ENCODE data around the gene KIRREL3. TPM values are rescaled to one million over a fixed set of nuclear protein-coding genes. Genes with fewer than 3 reads are reported as not detected.

KIRREL3 gene
- total and polyA plus RNA-seq, 2 of the 8 experiments (the other 6 are each of a cell fraction or from before 2014, with no cell fraction given) = 0.29 to 0.32 TPM

DNA sequence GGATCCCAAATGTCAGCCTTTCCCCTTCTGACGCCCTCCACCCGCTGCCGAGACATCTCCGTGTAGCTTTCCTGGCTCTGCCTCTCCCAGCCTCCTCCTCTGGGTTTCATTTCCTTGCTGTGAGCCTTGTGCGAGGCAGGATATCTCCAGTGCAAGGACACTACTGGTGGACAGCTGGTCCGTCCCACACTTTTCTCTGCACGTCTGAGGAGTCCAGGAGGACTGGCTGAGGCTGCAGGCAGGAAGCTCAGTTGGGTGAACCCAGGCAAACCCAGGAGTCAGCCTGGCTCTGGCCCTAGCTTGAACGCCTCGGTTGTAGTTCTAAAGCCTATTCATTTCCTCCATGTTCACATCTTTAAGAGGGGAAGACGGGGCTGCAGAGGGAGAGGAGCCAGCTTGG lies 499.6 kb downstream of the KIRREL3 start:
- Histone ChIP-seq H4K91ac (replicated peaks; ENCODE audit: insufficient read length, low read length) (peak overlapping the region; percentile 32), H3K27me3 (replicated peaks in 1 of 4; ENCODE audit: control insufficient read depth in 3 of 4, extremely low read depth in 1 of 4, insufficient read depth in 3 of 4, low read length in 3 of 4) (no peaks in the 10 kb centered on the region), H2AFZ (ENCODE audit: low read length) (no peak overlapping the region), H3K23ac (ENCODE audit: insufficient read length) (no peak overlapping the region), H3K14ac (ENCODE audit: insufficient read length) (no peak overlapping the region), H2BK12ac (ENCODE audit: low read depth, low read length) (0 out of 2 replicates have a peak overlapping the region, but pooled peaks have one; percentile 33), H3K18ac (ENCODE audit: extremely low read depth, low read length) (no peak overlapping the region; the same call in 1 of the 2 replicates), H2BK120ac (replicated peaks; ENCODE audit: low read depth, low read length) (no peak overlapping the region), H3K4me2 (ENCODE audit: insufficient read depth in 1 of 2, low read depth in 2 of 2, low read length in 2 of 2) (no peak overlapping the region; a peak in 1 of 4 replicates), H2BK20ac (ENCODE audit: low read length) (no peak overlapping the region), H4K5ac (ENCODE audit: insufficient read length, low read depth, low read length) (no peak overlapping the region), H3K36me3 (ENCODE audit: control insufficient read depth in 2 of 4, insufficient read depth in 4 of 4, low read length in 3 of 4) (no peaks in the 10 kb centered on the region), H4K20me1 (replicated peaks in 1 of 2; ENCODE audit: control insufficient read depth in 1 of 2, insufficient read depth in 2 of 2, low read length in 2 of 2) (no peaks in the 10 kb centered on the region), H2BK5ac (ENCODE audit: low read depth, low read length) (no peak overlapping the region; the same call in 1 of the 2 replicates), H3K4me3 (ENCODE audit: extremely low read depth in 1 of 4, insufficient read depth in 2 of 4, low read depth in 3 of 4, low read length in 4 of 4) (no peak overlapping the region), H3K56ac (replicated peaks; ENCODE audit: insufficient read length, low read depth, low read length) (no peak overlapping the region), H3K4me1 (replicated peaks in 1 of 4; ENCODE audit: control insufficient read depth in 3 of 4, insufficient read depth in 4 of 4, low read length in 3 of 4) (peaks cover 2 to 22% (median 6%) of the 10 kb centered on the region in 4 experiments), H3K4ac (replicated peaks; ENCODE audit: insufficient read length, low read depth, low read length) (no peak overlapping the region), H2AK5ac (ENCODE audit: low read depth, low read length) (peak overlapping the region; percentile 91; the same call in 1 of the 2 replicates), H3K27ac (ENCODE audit: low read depth, low read length) (no peak overlapping the region), H2BK15ac (ENCODE audit: low read length) (no peak overlapping the region), H3K79me1 (ENCODE audit: low read depth, low read length) (0 out of 2 replicates have a peak, but pooled peaks cover 3% of the 10 kb centered on the region), H4K8ac (ENCODE audit: extremely low read depth, insufficient read depth, low read length) (no peak overlapping the region), H3K9ac (replicated peaks in 1 of 4; ENCODE audit: extremely low read depth in 1 of 4, low read depth in 3 of 4, low read length in 3 of 4) (no peak overlapping the region), H3K9me3 (ENCODE audit: insufficient read depth in 2 of 2, low read depth in 1 of 2, low read length in 1 of 2) (no peaks in the 10 kb centered on the region), H3K23me2 (ENCODE audit: low read depth, low read length) (no peaks in the 10 kb centered on the region), H3K79me2 (ENCODE audit: control insufficient read depth in 1 of 2, insufficient read depth in 2 of 2, low read length in 2 of 2) (no peaks in the 10 kb centered on the region)
- FAIRE-seq (no peak), DNase-seq (ENCODE audit: low read depth in 1 of 2, low spot score in 2 of 2) (no peak)
- ChIA-PET CTCF (ENCODE audit: partially characterized antibody) (interaction anchor here (0.7 to 2.4 kb wide), 9 partner anchors 11 to 489 kb away, joined by 3 to 8 read pairs (median 3); no protein-coding TSS in a partner anchor), POLR2A (ENCODE audit: partially characterized antibody) (interaction anchor here (0.9 kb wide), 1 partner anchor 17 kb away, joined by 4 read pairs; no protein-coding TSS in a partner anchor)
- WGBS, 2 experiments (ENCODE audit: extremely low coverage in 1 of 2, insufficient coverage in 1 of 2, insufficient read length in 1 of 2, insufficient replicate concordance in 2 of 2, low coverage in 1 of 2, low lambda C conversion rate in 2 of 2, missing lambda C conversion rate in 1 of 2) = 85% methylated on average over 10 of the region's 10 CpGs; no CpG with 5 or more reads in 1 of the 2 experiments
- no peak for TF ChIP-seq NANOG (IDR thresholded peaks at IDR 0.05; ENCODE audit: insufficient read depth, low read depth, low read length, poor library complexity, severe bottlenecking)
- TF ChIP-seq, protein P1, sequence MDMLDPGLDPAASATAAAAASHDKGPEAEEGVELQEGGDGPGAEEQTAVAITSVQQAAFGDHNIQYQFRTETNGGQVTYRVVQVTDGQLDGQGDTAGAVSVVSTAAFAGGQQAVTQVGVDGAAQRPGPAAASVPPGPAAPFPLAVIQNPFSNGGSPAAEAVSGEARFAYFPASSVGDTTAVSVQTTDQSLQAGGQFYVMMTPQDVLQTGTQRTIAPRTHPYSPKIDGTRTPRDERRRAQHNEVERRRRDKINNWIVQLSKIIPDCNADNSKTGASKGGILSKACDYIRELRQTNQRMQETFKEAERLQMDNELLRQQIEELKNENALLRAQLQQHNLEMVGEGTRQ (IDR thresholded peaks at IDR 0.05; ENCODE audit: low read length) = no peak
- TF ChIP-seq POU5F1 (IDR thresholded peaks at IDR 0.05; ENCODE audit: low read depth, low read length) = no peak
- no peak for TF ChIP-seq EZH2 (IDR thresholded peaks at IDR 0.05; ENCODE audit: low read depth, low read length, severe bottlenecking)
- no peak for TF ChIP-seq MAFK (IDR thresholded peaks at IDR 0.05; ENCODE audit: low read depth, low read length)
- TF ChIP-seq, protein P2, sequence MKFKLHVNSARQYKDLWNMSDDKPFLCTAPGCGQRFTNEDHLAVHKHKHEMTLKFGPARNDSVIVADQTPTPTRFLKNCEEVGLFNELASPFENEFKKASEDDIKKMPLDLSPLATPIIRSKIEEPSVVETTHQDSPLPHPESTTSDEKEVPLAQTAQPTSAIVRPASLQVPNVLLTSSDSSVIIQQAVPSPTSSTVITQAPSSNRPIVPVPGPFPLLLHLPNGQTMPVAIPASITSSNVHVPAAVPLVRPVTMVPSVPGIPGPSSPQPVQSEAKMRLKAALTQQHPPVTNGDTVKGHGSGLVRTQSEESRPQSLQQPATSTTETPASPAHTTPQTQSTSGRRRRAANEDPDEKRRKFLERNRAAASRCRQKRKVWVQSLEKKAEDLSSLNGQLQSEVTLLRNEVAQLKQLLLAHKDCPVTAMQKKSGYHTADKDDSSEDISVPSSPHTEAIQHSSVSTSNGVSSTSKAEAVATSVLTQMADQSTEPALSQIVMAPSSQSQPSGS (IDR thresholded peaks at IDR 0.05; ENCODE audit: low read length) = no peak

All from H1 (cell line).